GM10266 (cell line): ENCODE data around the gene ZNF526.

ENCODE experiments used
- DNase-seq: peaks from one replicate; pipeline ENCODE4 v3.0.0; 2012; ENCODE audit errors: extremely low spot score
- CTCF ChIP-seq: IDR thresholded peaks from 2 replicates; pipeline ENCODE4 v1.5.1; 2012; ENCODE audit warnings: mild to moderate bottlenecking, low read depth; ENCODE audit not compliant: control insufficient read depth, insufficient read depth; ENCODE audit errors: missing control alignments

The ZNF526 gene

DNA sequence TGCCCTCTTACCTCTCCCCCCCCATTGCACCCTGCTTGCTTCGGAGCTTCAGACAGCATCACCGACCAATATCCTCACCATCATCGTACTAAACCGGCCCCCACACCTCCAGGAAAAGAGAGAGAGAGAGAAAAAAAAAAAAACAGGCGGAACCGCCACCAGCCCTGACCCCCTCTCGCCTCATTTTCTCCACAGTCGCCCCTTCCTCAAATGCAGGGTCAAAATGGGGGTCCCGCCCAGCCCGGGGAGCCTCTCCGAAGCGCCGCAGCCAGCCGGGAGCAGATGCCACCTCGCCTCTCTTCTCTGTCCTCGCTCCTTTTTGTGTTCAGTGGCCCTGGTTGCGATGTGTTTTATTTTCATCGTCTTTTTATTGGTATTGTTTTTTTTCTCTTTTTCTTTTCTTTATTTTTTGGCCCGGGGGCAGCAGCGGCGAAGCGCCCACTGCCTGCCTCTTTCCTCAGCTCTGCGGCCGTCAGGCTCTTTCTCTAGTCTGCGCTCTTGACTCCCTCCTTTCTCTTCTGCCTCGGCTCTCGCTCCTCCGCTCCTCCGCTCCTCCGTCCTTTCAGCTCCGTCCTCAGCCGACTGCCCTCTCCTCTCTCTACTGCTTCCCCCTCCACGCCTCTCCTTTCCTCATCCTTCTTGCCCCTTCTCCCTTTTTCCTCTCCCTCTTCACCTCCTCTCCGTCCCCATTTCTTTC, 44.0 kb upstream of the ZNF526 start:
- TF ChIP-seq CTCF, result no peak
- no peak for DNase-seq

- no peak for TF ChIP-seq CTCF
Observed at GRCh38 chr19:42176649-42176989, 43.5 kb upstream of the ZNF526 start.

DNA sequence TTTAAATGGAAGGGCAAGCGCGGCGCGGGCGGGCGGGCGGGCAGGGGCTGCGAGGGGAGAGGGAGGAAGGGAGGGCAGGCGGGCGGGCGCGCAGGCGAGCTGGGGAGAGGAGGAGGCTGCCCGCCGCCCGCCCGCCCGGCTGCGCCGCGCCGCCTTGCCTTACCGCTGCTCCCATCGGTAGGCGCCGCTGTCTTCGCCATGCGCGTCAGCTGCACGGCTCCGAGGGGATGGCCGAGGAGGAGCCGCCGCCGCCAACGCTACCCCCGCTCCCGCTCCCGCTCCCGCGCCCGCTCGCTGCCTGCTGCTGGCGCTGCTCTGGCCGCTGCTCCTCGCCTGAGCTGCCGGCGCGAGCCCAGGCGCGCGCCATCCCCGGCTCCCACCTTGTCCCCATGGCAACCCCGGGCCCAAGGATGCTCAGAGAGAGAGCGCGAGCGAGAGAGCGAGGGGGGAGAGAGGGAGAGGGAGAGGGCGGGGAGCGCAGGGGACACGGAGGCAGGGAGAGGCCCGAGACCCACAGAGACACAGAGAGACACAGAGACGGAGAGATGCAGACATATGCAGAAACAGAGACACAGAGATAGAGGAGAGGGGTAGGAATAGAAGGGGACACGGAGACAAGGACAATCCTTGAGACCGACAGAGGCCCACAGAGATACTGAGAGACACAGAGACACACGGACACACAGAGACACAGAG, 43.0 kb upstream of the ZNF526 start:
- TF ChIP-seq CTCF, result peak; percentile 56
- peak; percentile 80 for DNase-seq

More at GRCh38 chr19:42176649-42176989, 43.5 kb upstream of the ZNF526 start:
- DNase-seq, result no peak

DNA sequence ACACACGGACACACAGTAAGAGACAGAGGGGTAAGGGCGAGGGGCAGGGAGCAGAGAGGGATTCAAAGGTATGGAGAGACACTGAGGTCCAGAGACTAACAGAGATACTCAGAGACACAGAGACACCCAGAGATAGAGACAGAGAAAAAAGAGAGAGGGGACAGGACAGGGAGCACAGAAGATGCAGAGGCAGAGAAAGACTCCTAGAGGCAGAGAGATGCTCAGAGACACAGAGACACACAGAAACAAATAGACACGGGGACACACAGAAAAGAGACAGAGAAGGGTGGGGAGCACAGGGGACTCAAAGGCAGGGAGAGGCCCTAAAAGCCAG, 42.5 kb upstream of the ZNF526 start:
- TF ChIP-seq CTCF, result no peak
- no peak for DNase-seq

DNA sequence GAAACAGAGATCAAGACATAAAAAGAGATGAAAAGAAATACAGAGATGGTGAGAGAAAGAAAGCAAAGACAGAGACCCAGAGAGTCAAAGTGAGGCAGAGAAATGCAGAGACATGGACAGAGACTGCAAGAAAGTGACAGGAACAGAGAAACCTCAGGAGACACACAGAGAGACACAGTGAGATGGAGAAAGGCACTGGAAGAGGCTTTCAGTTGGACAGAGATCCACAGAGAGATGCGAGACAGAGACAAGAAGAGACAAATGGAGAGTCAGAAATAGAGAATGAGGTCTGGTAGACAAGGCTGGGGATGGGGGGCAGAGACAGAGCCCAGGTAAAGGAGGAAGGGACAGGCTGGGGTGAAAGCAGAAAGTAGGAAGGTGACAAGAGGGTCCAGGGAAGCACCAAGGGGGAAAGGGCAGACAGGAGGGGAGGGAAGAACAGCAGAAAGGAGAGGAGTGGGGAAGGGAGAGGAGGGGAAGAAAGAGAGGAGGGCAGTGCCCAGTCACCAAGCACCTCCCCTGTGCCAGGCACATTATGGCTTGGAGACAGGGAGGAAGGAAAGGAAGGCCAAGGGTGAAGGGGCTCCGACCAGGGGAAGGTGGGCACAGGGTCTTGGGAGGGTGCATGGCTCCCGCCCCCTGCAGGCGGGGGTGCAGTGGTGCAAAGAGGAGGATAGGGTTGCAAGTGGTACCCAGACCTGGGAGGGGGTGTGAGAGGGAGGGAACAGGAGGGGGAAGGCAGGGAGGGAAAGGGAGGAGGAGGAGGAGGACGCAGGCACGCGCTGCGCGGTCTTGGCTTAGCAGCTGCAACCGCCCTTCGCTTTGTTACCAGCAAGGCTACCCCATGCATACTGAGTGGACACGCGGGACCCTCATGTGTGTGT, 41.1 kb upstream of the ZNF526 start:
- TF ChIP-seq CTCF, result peak; percentile 39
- DNase-seq, result peak; percentile 42

GRCh38 chr19:42184401-42184861, 35.7 kb upstream of the ZNF526 start:
- peak; percentile 79 for DNase-seq
- TF ChIP-seq CTCF, result peak; percentile 94

- DNase-seq, result no peak
- TF ChIP-seq CTCF, result no peak
Observed at GRCh38 chr19:42185277-42185676, 34.8 kb upstream of the ZNF526 start.
